H9 (cell line): ENCODE measurements around the gene SPA17. TPM values are rescaled to one million over a fixed set of nuclear protein-coding genes. Genes with fewer than 3 reads are reported as not detected.

Experiments
- DNase-seq: peaks from one replicate; pipeline ENCODE4 v3.0.0-alpha.2; 2017
- H2AFZ ChIP-seq: one replicate; pipeline ENCODE4 v1.6.1; 2013; ENCODE audit warnings: mild to moderate bottlenecking, low read length, control low read depth, moderate library complexity
- H2AK5ac ChIP-seq: 2 replicates; pipeline ENCODE4 v1.6.1; 2013; ENCODE audit warnings: low read length, control low read depth, mixed read lengths; ENCODE audit not compliant: insufficient read length
- H2BK120ac ChIP-seq: one replicate; pipeline ENCODE4 v1.6.1; 2013; ENCODE audit warnings: low read depth, mild to moderate bottlenecking, low read length, control low read depth, inconsistent platforms; ENCODE audit not compliant: poor library complexity, severe bottlenecking
- H2BK12ac ChIP-seq: 2 replicates; pipeline ENCODE4 v1.6.1; 2013; ENCODE audit warnings: low read length, control low read depth, mixed read lengths, low read depth; ENCODE audit not compliant: insufficient read length
- H2BK15ac ChIP-seq: 2 replicates; pipeline ENCODE4 v1.6.1; 2013; ENCODE audit warnings: low read depth, low read length, control low read depth
- H2BK20ac ChIP-seq: one replicate; pipeline ENCODE4 v1.6.1; 2013; ENCODE audit warnings: low read depth, mild to moderate bottlenecking, low read length, control low read depth, inconsistent platforms; ENCODE audit not compliant: poor library complexity, severe bottlenecking
- H2BK5ac ChIP-seq: 2 replicates; pipeline ENCODE4 v1.6.1; 2013; ENCODE audit warnings: low read length, control low read depth, mixed read lengths; ENCODE audit not compliant: insufficient read length
- H3K14ac ChIP-seq: 2 replicates; pipeline ENCODE4 v1.6.1; 2013; ENCODE audit warnings: low read length, control low read depth; ENCODE audit not compliant: insufficient read depth
- H3K18ac ChIP-seq: 2 replicates; pipeline ENCODE4 v1.6.1; 2013; ENCODE audit warnings: low read depth, mild to moderate bottlenecking, mixed read lengths, low read length, control low read depth; ENCODE audit not compliant: insufficient read length
- H3K23ac ChIP-seq: 2 replicates; pipeline ENCODE4 v1.6.1; 2013; ENCODE audit warnings: low read length, control low read depth, mixed read lengths, low read depth; ENCODE audit not compliant: insufficient read length
- H3K23me2 ChIP-seq: 2 replicates; pipeline ENCODE4 v1.6.1; 2013; ENCODE audit warnings: low read depth, mild to moderate bottlenecking, mixed read lengths, low read length, control low read depth; ENCODE audit not compliant: insufficient read length, poor library complexity, severe bottlenecking
- H3K27ac ChIP-seq: 2 replicates; pipeline ENCODE4 v1.5.1; 2013; ENCODE audit warnings: low read length, control low read depth, mixed read lengths, low read depth; ENCODE audit not compliant: insufficient read length
- H3K27me3 ChIP-seq: 2 replicates; pipeline ENCODE4 v1.6.1; 2013; ENCODE audit warnings: low read length, control low read depth, inconsistent platforms; ENCODE audit not compliant: insufficient read depth
- H3K4ac ChIP-seq: 2 replicates; pipeline ENCODE4 v1.6.1; 2013; ENCODE audit warnings: low read depth, mild to moderate bottlenecking, control low read depth, inconsistent platforms, low read length, moderate library complexity
- H3K4me1 ChIP-seq: 2 replicates; pipeline ENCODE4 v1.6.1; 2013; ENCODE audit warnings: low read length, control low read depth, inconsistent platforms; ENCODE audit not compliant: insufficient read depth
- H3K4me2 ChIP-seq: 2 replicates; pipeline ENCODE4 v1.6.1; 2013; ENCODE audit warnings: low read length, control low read depth, mixed read lengths; ENCODE audit not compliant: insufficient read length, insufficient read depth
- H3K56ac ChIP-seq: 2 replicates; pipeline ENCODE4 v1.6.1; 2013; ENCODE audit warnings: low read depth, mild to moderate bottlenecking, mixed read lengths, low read length, control low read depth; ENCODE audit not compliant: insufficient read length
- H3K79me1 ChIP-seq: 2 replicates; pipeline ENCODE4 v1.6.1; 2013; ENCODE audit warnings: low read depth, mild to moderate bottlenecking, moderate library complexity, low read length, control low read depth, inconsistent platforms; ENCODE audit not compliant: insufficient read depth, poor library complexity, severe bottlenecking
- H3K79me2 ChIP-seq: 2 replicates; pipeline ENCODE4 v1.6.1; 2013; ENCODE audit warnings: low read length, control low read depth, inconsistent platforms; ENCODE audit not compliant: insufficient read depth
- H3K9ac ChIP-seq: 2 replicates; pipeline ENCODE4 v1.6.1; 2013; ENCODE audit warnings: low read length, control low read depth, mixed read lengths; ENCODE audit not compliant: insufficient read length; ENCODE audit errors: extremely low read depth
- H3K9me3 ChIP-seq: one replicate; pipeline ENCODE4 v1.6.1; 2013; ENCODE audit warnings: low read depth, low read length, inconsistent platforms; ENCODE audit not compliant: control insufficient read depth
- H3T11ph ChIP-seq: one replicate; pipeline ENCODE4 v1.6.1; 2013; ENCODE audit warnings: mild to moderate bottlenecking, low read length, control low read depth, inconsistent platforms
- H4K20me1 ChIP-seq: one replicate; pipeline ENCODE4 v1.6.1; 2013; ENCODE audit not compliant: control insufficient read depth, insufficient read length, insufficient read depth
- H4K5ac ChIP-seq: 2 replicates; pipeline ENCODE4 v1.6.1; 2013; ENCODE audit warnings: low read depth, mild to moderate bottlenecking, mixed read lengths, low read length, control low read depth; ENCODE audit not compliant: insufficient read length
- H4K8ac ChIP-seq: replicated peaks from 2 replicates; pipeline ENCODE4 v1.6.1; 2013; ENCODE audit warnings: low read length, control low read depth, mixed read lengths, low read depth; ENCODE audit not compliant: insufficient read length
- H4K91ac ChIP-seq: 2 replicates; pipeline ENCODE4 v1.6.1; 2013; ENCODE audit warnings: low read depth, mild to moderate bottlenecking, moderate library complexity, mixed read lengths, low read length, control low read depth; ENCODE audit not compliant: insufficient read length
- H3K27ac Mint-ChIP-seq, 3 experiments: 2 replicates in 2 of 3; 3 replicates in 1 of 3; pipeline ENCODE4 v1.8.0; 2020 to 2021; ENCODE audit warnings: mixed read lengths in 3 of 3, mild to moderate bottlenecking in 1 of 3, moderate library complexity in 1 of 3
- H3K27me3 Mint-ChIP-seq: 2 replicates; pipeline ENCODE4 v1.8.0; 2021; ENCODE audit warnings: low read depth, mild to moderate bottlenecking, moderate library complexity, mixed read lengths
- H3K36me3 Mint-ChIP-seq, 3 experiments: 2 replicates in 2 of 3; 3 replicates in 1 of 3; pipeline ENCODE4 v1.8.0; 2020 to 2021; ENCODE audit warnings: low read depth in 3 of 3, mixed read lengths in 3 of 3; ENCODE audit not compliant: insufficient read depth in 1 of 3
- H3K4me1 Mint-ChIP-seq, 2 experiments: 2 replicates each; pipeline ENCODE4 v1.8.0; 2020; ENCODE audit warnings: mixed read lengths in 2 of 2
- H3K4me3 Mint-ChIP-seq, 2 experiments: 2 replicates in 1 of 2; 3 replicates in 1 of 2; pipeline ENCODE4 v1.8.0; 2020 to 2021; ENCODE audit warnings: mild to moderate bottlenecking in 2 of 2, mixed read lengths in 2 of 2, moderate library complexity in 1 of 2
- H3K9me3 Mint-ChIP-seq, 2 experiments: 2 replicates in 1 of 2; 3 replicates in 1 of 2; pipeline ENCODE4 v1.8.0; 2020; ENCODE audit warnings: mild to moderate bottlenecking in 2 of 2, mixed read lengths in 2 of 2, moderate library complexity in 1 of 2
- CTCF ChIP-seq: fragments of 200-600 bp; sonication (generic); conservative IDR thresholded peaks from 3 replicates; pipeline ENCODE4 v1.8.0; 2021; ENCODE audit warnings: antibody characterized with exemption, mild to moderate bottlenecking
- WGBS: extraction: QIAGEN DNeasy Blood & Tissue Kit; methylation state at CpG from one replicate; pipeline ENCODE4 v1.1.7; 2013; ENCODE audit warnings: missing lambda C conversion rate, low lambda C conversion rate, mixed read lengths; ENCODE audit not compliant: insufficient read length; ENCODE audit errors: extremely low coverage; 5-methylcytosine and 5-hydroxymethylcytosine counted together
- total RNA-seq: library from RNA; stranded (reverse); gene quantifications from 2 replicates; pipeline ENCODE4 v1.2.1, GENCODE V29; 2021

SPA17 gene
- total RNA-seq, 1 experiment from 2014 or later = 6.9 TPM

- no peak overlapping the region for H2AK5ac ChIP-seq
- no peak overlapping the region for H3K4ac ChIP-seq
- no peak overlapping the region for H2AFZ ChIP-seq
- no peak overlapping the region for H4K5ac ChIP-seq
- H3K23ac ChIP-seq = no peak overlapping the region
- no peak overlapping the region for H3K9ac ChIP-seq
- no peaks in the 10 kb centered on the region for H3K4me1 ChIP-seq
- no peak overlapping the region for H2BK15ac ChIP-seq
- H3K14ac ChIP-seq = no peak overlapping the region
- H3K18ac ChIP-seq = no peak overlapping the region
- peaks cover 94% of the 10 kb centered on the region for H3K27me3 Mint-ChIP-seq
- no peaks in the 10 kb centered on the region for H3K79me2 ChIP-seq
- H3K27ac Mint-ChIP-seq = no peak overlapping the region
- H3K56ac ChIP-seq = no peak overlapping the region
- no peaks in the 10 kb centered on the region for H3K79me1 ChIP-seq
- no CpG with 5 or more reads among the region's 2 CpGs for WGBS
- H3K4me3 Mint-ChIP-seq = no peak overlapping the region
- no peak overlapping the region for H2BK12ac ChIP-seq
- no peaks in the 10 kb centered on the region for H3K9me3 ChIP-seq
- no peak overlapping the region for H3T11ph ChIP-seq
- TF ChIP-seq CTCF = no peak
- no peak overlapping the region for H2BK5ac ChIP-seq
- H3K27ac ChIP-seq = no peak overlapping the region
- no peak overlapping the region for H2BK20ac ChIP-seq
- H2BK120ac ChIP-seq = no peak overlapping the region
- H4K20me1 ChIP-seq = no peaks in the 10 kb centered on the region
- peaks cover 85% of the 10 kb centered on the region for H3K27me3 ChIP-seq
- H3K36me3 Mint-ChIP-seq = no peaks in the 10 kb centered on the region; a peak in 1 of 7 replicates
- no peak overlapping the region for H3K4me2 ChIP-seq
- H4K8ac ChIP-seq = no peak overlapping the region
- peaks cover 33 to 38% of the 10 kb centered on the region in 2 experiments for H3K4me1 Mint-ChIP-seq
- H4K91ac ChIP-seq = no peak overlapping the region
- peaks cover 30% of the 10 kb centered on the region for H3K23me2 ChIP-seq
- peaks cover 0 to 3% of the 10 kb centered on the region in 2 experiments; a peak in 1 of 5 replicates for H3K9me3 Mint-ChIP-seq
- DNase-seq = no peak
Measured at GRCh38 chr11:124742555-124742954, 68.9 kb downstream of the SPA17 start.
